SH-SY5Y (cell line): ENCODE results near the gene RPS27L.

ENCODE experiments used
- GATA2 ChIP-seq: IDR thresholded peaks from 2 replicates; pipeline ENCODE4 v1.6.1; 2011; ENCODE audit warnings: mild to moderate bottlenecking, low read depth, low read length
- GATA3 ChIP-seq: IDR thresholded peaks from 2 replicates; pipeline ENCODE4 v1.6.1; 2011; ENCODE audit warnings: low read depth, mild to moderate bottlenecking, low read length, moderate library complexity

DNA sequence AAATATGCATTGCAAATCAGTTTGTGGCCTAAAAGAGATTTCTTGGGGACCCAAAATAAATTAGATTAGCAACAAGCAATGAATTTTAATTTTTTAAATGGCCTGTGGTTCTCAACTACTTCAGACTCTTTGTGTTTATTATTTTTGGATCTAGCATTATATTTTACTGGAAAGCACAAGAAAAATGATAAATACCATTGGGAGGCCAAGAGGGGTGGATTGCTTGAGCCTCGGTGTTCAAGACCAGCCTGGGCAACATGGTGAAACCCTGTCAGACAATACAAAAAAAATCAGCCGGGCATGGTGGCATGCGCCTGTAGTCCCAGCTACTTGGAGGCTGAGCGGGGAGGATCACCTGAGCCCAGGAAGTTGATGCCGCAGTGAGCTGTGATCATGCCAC is 22.0 kb downstream of the RPS27L start:
- TF ChIP-seq GATA2, result no peak
- TF ChIP-seq GATA3, result no peak
